Adrenal gland (tissue), 5 donors: ENCODE measurements around the gene SOX2.

Source experiments
- CTCF ChIP-seq, 6 experiments: fragments of 450-650 bp in 4 of 6; fragments of 200-600 bp in 2 of 6; sonication (generic) in 1 of 6; IDR thresholded peaks; 1 replicate in 5 of 6; 2 replicates in 1 of 6; pipeline versions ENCODE4 v1.5.1 to v1.8.0; 2016 to 2021; ENCODE audit warnings: antibody characterized with exemption in 6 of 6, mild to moderate bottlenecking in 2 of 6, moderate library complexity in 1 of 6
- POLR2A ChIP-seq, 2 donors: fragments of 450-650 bp; IDR thresholded peaks; one replicate each; pipeline ENCODE4 v1.6.1; 2017; ENCODE audit warnings: antibody characterized with exemption in 2 of 2, mild to moderate bottlenecking in 2 of 2, moderate library complexity in 1 of 2
- donor health status: DM: no; HTN: no; CAD: no.

GRCh38 chr3:181725830-181726229, 14.1 kb downstream of the SOX2 start:
- no peak for TF ChIP-seq CTCF (IDR thresholded peaks at IDR 0.05)
- TF ChIP-seq POLR2A (IDR thresholded peaks at IDR 0.05) = no peak
